GM23338 (cell line): ENCODE measurements around the gene TRIM21. TPM values are rescaled to one million over a fixed set of nuclear protein-coding genes. Genes with fewer than 3 reads are reported as not detected.

Experiments used
- ATAC-seq: fragments of 200-7000 bp; cut with Tn5 transposase; 3 replicates; pipeline ENCODE4 v1.9.1; 2020
- DNase-seq: peaks from one replicate; pipeline ENCODE4 v3.0.0-alpha.2; 2015; ENCODE audit warnings: low spot score
- H2AFZ ChIP-seq: fragments of 200-600 bp; sonication (generic); 2 replicates; pipeline ENCODE4 v1.8.0; 2016; ENCODE audit warnings: antibody characterized with exemption, mild to moderate bottlenecking, moderate library complexity
- H3F3A ChIP-seq: fragments of 200-600 bp; sonication (generic); replicated peaks from 2 replicates; pipeline ENCODE4 v1.8.0; 2017; ENCODE audit warnings: antibody characterized with exemption, mixed run types, low read depth
- H3K27ac ChIP-seq: fragments of 200-600 bp; sonication (generic); 2 replicates; pipeline ENCODE4 v1.6.1; 2016; ENCODE audit warnings: low read depth
- H3K27me3 ChIP-seq: fragments of 200-600 bp; sonication (generic); 2 replicates; pipeline ENCODE4 v1.8.0; 2016; ENCODE audit warnings: mild to moderate bottlenecking, mixed run types, moderate library complexity; ENCODE audit not compliant: insufficient read depth
- H3K36me3 ChIP-seq: fragments of 200-600 bp; sonication (generic); 2 replicates; pipeline ENCODE4 v1.8.0; 2016; ENCODE audit warnings: mild to moderate bottlenecking; ENCODE audit not compliant: insufficient read depth
- H3K4me1 ChIP-seq: fragments of 200-600 bp; sonication (generic); 2 replicates; pipeline ENCODE4 v1.8.0; 2016; ENCODE audit warnings: mild to moderate bottlenecking, moderate library complexity; ENCODE audit not compliant: insufficient read depth
- H3K4me2 ChIP-seq: fragments of 200-600 bp; sonication (generic); 2 replicates; pipeline ENCODE4 v1.7.1; 2017; ENCODE audit warnings: mixed run types
- H3K4me3 ChIP-seq: fragments of 200-600 bp; sonication (generic); 2 replicates; pipeline ENCODE4 v1.6.1; 2016; ENCODE audit warnings: mixed run types
- H3K79me2 ChIP-seq: fragments of 200-600 bp; sonication (generic); replicated peaks from 2 replicates; pipeline ENCODE4 v1.8.0; 2017; ENCODE audit warnings: mild to moderate bottlenecking; ENCODE audit not compliant: insufficient read depth
- H3K9me2 ChIP-seq: fragments of 200-600 bp; sonication (generic); 2 replicates; pipeline ENCODE4 v1.8.0; 2017; ENCODE audit not compliant: insufficient read depth
- H4K20me1 ChIP-seq: fragments of 200-600 bp; sonication (generic); replicated peaks from 2 replicates; pipeline ENCODE4 v1.8.0; 2017; ENCODE audit warnings: mild to moderate bottlenecking; ENCODE audit not compliant: insufficient read depth
- H3K27ac Mint-ChIP-seq: 2 replicates; pipeline ENCODE4 v1.8.0; 2020; ENCODE audit warnings: inconsistent platforms, mild to moderate bottlenecking, moderate library complexity, mixed read lengths
- H3K27me3 Mint-ChIP-seq: 3 replicates; pipeline ENCODE4 v1.8.0; 2022; ENCODE audit warnings: low read depth, mild to moderate bottlenecking, moderate library complexity, mixed read lengths, inconsistent platforms; ENCODE audit not compliant: insufficient read depth, poor library complexity
- H3K36me3 Mint-ChIP-seq: 3 replicates; pipeline ENCODE4 v1.8.0; 2021; ENCODE audit warnings: low read depth, mild to moderate bottlenecking, inconsistent platforms, moderate library complexity, mixed read lengths
- H3K4me1 Mint-ChIP-seq: 3 replicates; pipeline ENCODE4 v1.8.0; 2020; ENCODE audit warnings: mild to moderate bottlenecking, inconsistent platforms, mixed read lengths
- H3K4me3 Mint-ChIP-seq: 3 replicates; pipeline ENCODE4 v1.8.0; 2021; ENCODE audit warnings: moderate library complexity, mild to moderate bottlenecking, inconsistent platforms, mixed read lengths
- H3K9me3 Mint-ChIP-seq: 3 replicates; pipeline ENCODE4 v1.8.0; 2020; ENCODE audit warnings: moderate library complexity, mild to moderate bottlenecking, inconsistent platforms, mixed read lengths
- CREB1 ChIP-seq: fragments of 250-450 bp; sonication (Bioruptor Pico); IDR thresholded peaks from 2 replicates; pipeline ENCODE4 v1.5.0; 2020; ENCODE audit warnings: low read depth, mild to moderate bottlenecking, moderate library complexity
- EZH2 ChIP-seq: fragments of 200-600 bp; sonication (generic); IDR thresholded peaks from one replicate; pipeline ENCODE4 v1.8.0; 2017; ENCODE audit warnings: antibody characterized with exemption, mild to moderate bottlenecking, low read depth; ENCODE audit not compliant: unreplicated experiment
- EZH2phosphoT487 ChIP-seq: fragments of 200-600 bp; sonication (generic); IDR thresholded peaks from one replicate; pipeline ENCODE4 v1.8.1; 2018; ENCODE audit warnings: antibody characterized with exemption; ENCODE audit not compliant: unreplicated experiment
- JUNB ChIP-seq: IDR thresholded peaks from one replicate; pipeline ENCODE4 v1.6.1; 2016; ENCODE audit warnings: antibody characterized with exemption; ENCODE audit not compliant: unreplicated experiment
- NANOG ChIP-seq: IDR thresholded peaks from 2 replicates; pipeline ENCODE4 v1.6.1; 2016; ENCODE audit warnings: antibody characterized with exemption, borderline replicate concordance
- POLR2AphosphoS5 ChIP-seq: IDR thresholded peaks from 2 replicates; pipeline ENCODE4 v1.6.1; 2016; ENCODE audit warnings: antibody characterized with exemption, low read depth
- STAT1 ChIP-seq: IDR thresholded peaks from one replicate; pipeline ENCODE4 v1.6.1; 2016; ENCODE audit warnings: antibody characterized with exemption; ENCODE audit not compliant: unreplicated experiment
- ZNF114 ChIP-seq: fragments of 250-450 bp; sonication (Bioruptor Pico); IDR thresholded peaks from 2 replicates; pipeline ENCODE4 v1.5.0; 2020; ENCODE audit warnings: mild to moderate bottlenecking, moderate library complexity
- ZNF331 ChIP-seq: fragments of 250-450 bp; sonication (Bioruptor Pico); IDR thresholded peaks from 2 replicates; pipeline ENCODE4 v1.5.0; 2020; ENCODE audit warnings: low read depth, mild to moderate bottlenecking, moderate library complexity
- polyA plus RNA-seq: library from polyadenylated mRNA; unstranded; fragments of >200 nt; fragmentation: Nextera tagmentation; extraction: Ambion mirVana; gene quantifications from 2 replicates; pipeline ENCODE4 v1.2.1, GENCODE V29; 2016
- total RNA-seq: library from RNA; depleted of rRNA; stranded (reverse); fragments of >200 nt; shearing (Covaris generic); gene quantifications from 2 replicates; pipeline ENCODE4 v1.2.3, GENCODE V29; 2014
- TF ChIP-seq, protein P1 (sequence below), 2 experiments: fragments of 200-600 bp in 1 of 2; sonication (generic) in 1 of 2; conservative IDR thresholded peaks; 2 replicates each; pipeline versions ENCODE4 v1.5.1 to v1.6.1; 2016 to 2017; ENCODE audit warnings: antibody characterized with exemption in 2 of 2, low read depth in 2 of 2, mild to moderate bottlenecking in 2 of 2, moderate library complexity in 1 of 2
- TF ChIP-seq, protein P2 (sequence below): fragments of 250-450 bp; sonication (Bioruptor Pico); IDR thresholded peaks from 2 replicates; pipeline ENCODE4 v1.5.0; 2020; ENCODE audit warnings: mild to moderate bottlenecking, moderate library complexity
- TF ChIP-seq, protein P3 (sequence below): IDR thresholded peaks from 2 replicates; pipeline ENCODE4 v1.6.1; 2016; ENCODE audit warnings: antibody characterized with exemption
- TF ChIP-seq, protein P4 (sequence below): IDR thresholded peaks from one replicate; pipeline ENCODE4 v1.6.1; 2018; ENCODE audit warnings: antibody characterized with exemption; ENCODE audit not compliant: unreplicated experiment

TRIM21 gene
- total and polyA plus RNA-seq, 2 experiments from 2014 or later = 12.7 to 18.3 TPM

DNA sequence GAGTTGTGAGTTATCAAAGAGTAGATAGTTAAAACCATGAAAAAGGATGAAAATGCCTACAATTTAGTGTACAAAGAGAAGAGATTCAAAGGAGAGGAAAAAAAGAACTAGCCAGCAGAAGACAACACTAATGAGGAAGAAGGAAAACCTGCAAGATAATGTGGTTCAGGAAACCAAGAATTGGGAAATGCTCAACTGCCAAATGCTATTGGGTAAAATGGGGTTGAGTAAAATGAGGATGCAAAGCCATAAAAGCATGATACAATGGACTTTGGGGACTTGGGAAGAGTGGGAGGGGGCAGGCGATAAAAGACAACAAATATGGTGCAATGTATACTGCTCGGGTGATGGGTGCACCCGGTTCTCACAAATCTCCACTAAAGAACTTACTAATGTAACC is 48.0 kb upstream of the TRIM21 start:
- Histone ChIP-seq H2AFZ (no peak overlapping the region), H3K9me2 (peaks cover 12% of the 10 kb centered on the region; the same call in 1 of the 2 replicates), H3F3A (no peaks in the 10 kb centered on the region), H4K20me1 (no peaks in the 10 kb centered on the region), H3K27me3 (no peaks in the 10 kb centered on the region), H3K36me3 (no peaks in the 10 kb centered on the region), H3K79me2 (no peaks in the 10 kb centered on the region), H3K4me1 (no peaks in the 10 kb centered on the region), H3K4me3 (no peak overlapping the region), H3K27ac (no peak overlapping the region), H3K4me2 (no peak overlapping the region)
- Mint-ChIP-seq H3K9me3 (peaks cover 3% of the 10 kb centered on the region; the same call in 1 of the 3 replicates), H3K27me3 (peaks cover 2% of the 10 kb centered on the region), H3K4me1 (no peaks in the 10 kb centered on the region), H3K27ac (no peak overlapping the region), H3K36me3 (no peaks in the 10 kb centered on the region), H3K4me3 (no peak overlapping the region)
- TF ChIP-seq, protein P1, sequence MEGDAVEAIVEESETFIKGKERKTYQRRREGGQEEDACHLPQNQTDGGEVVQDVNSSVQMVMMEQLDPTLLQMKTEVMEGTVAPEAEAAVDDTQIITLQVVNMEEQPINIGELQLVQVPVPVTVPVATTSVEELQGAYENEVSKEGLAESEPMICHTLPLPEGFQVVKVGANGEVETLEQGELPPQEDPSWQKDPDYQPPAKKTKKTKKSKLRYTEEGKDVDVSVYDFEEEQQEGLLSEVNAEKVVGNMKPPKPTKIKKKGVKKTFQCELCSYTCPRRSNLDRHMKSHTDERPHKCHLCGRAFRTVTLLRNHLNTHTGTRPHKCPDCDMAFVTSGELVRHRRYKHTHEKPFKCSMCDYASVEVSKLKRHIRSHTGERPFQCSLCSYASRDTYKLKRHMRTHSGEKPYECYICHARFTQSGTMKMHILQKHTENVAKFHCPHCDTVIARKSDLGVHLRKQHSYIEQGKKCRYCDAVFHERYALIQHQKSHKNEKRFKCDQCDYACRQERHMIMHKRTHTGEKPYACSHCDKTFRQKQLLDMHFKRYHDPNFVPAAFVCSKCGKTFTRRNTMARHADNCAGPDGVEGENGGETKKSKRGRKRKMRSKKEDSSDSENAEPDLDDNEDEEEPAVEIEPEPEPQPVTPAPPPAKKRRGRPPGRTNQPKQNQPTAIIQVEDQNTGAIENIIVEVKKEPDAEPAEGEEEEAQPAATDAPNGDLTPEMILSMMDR (conservative IDR thresholded peaks at IDR 0.05; ENCODE audit: low read depth in 2 of 2) = no peak
- TF ChIP-seq ZNF114 (CRISPR knock-in tag) = no peak
- TF ChIP-seq NANOG = no peak
- TF ChIP-seq CREB1 (CRISPR knock-in tag) = no peak
- no peak for TF ChIP-seq JUNB
- TF ChIP-seq STAT1 = no peak
- TF ChIP-seq POLR2AphosphoS5 = no peak
- TF ChIP-seq, protein P2, sequence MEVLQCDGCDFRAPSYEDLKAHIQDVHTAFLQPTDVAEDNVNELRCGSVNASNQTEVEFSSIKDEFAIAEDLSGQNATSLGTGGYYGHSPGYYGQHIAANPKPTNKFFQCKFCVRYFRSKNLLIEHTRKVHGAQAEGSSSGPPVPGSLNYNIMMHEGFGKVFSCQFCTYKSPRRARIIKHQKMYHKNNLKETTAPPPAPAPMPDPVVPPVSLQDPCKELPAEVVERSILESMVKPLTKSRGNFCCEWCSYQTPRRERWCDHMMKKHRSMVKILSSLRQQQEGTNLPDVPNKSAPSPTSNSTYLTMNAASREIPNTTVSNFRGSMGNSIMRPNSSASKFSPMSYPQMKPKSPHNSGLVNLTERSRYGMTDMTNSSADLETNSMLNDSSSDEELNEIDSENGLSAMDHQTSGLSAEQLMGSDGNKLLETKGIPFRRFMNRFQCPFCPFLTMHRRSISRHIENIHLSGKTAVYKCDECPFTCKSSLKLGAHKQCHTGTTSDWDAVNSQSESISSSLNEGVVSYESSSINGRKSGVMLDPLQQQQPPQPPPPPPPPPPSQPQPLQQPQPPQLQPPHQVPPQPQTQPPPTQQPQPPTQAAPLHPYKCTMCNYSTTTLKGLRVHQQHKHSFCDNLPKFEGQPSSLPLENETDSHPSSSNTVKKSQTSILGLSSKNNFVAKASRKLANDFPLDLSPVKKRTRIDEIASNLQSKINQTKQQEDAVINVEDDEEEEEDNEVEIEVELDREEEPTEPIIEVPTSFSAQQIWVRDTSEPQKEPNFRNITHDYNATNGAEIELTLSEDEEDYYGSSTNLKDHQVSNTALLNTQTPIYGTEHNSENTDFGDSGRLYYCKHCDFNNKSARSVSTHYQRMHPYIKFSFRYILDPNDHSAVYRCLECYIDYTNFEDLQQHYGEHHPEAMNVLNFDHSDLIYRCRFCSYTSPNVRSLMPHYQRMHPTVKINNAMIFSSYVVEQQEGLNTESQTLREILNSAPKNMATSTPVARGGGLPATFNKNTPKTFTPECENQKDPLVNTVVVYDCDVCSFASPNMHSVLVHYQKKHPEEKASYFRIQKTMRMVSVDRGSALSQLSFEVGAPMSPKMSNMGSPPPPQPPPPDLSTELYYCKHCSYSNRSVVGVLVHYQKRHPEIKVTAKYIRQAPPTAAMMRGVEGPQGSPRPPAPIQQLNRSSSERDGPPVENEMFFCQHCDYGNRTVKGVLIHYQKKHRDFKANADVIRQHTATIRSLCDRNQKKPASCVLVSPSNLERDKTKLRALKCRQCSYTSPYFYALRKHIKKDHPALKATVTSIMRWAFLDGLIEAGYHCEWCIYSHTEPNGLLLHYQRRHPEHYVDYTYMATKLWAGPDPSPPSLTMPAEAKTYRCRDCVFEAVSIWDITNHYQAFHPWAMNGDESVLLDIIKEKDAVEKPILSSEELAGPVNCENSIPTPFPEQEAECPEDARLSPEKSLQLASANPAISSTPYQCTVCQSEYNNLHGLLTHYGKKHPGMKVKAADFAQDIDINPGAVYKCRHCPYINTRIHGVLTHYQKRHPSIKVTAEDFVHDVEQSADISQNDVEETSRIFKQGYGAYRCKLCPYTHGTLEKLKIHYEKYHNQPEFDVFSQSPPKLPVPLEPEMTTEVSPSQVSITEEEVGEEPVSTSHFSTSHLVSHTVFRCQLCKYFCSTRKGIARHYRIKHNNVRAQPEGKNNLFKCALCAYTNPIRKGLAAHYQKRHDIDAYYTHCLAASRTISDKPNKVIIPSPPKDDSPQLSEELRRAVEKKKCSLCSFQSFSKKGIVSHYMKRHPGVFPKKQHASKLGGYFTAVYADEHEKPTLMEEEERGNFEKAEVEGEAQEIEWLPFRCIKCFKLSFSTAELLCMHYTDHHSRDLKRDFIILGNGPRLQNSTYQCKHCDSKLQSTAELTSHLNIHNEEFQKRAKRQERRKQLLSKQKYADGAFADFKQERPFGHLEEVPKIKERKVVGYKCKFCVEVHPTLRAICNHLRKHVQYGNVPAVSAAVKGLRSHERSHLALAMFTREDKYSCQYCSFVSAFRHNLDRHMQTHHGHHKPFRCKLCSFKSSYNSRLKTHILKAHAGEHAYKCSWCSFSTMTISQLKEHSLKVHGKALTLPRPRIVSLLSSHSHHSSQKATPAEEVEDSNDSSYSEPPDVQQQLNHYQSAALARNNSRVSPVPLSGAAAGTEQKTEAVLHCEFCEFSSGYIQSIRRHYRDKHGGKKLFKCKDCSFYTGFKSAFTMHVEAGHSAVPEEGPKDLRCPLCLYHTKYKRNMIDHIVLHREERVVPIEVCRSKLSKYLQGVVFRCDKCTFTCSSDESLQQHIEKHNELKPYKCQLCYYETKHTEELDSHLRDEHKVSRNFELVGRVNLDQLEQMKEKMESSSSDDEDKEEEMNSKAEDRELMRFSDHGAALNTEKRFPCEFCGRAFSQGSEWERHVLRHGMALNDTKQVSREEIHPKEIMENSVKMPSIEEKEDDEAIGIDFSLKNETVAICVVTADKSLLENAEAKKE (CRISPR knock-in tag) = no peak
- TF ChIP-seq, protein P3, sequence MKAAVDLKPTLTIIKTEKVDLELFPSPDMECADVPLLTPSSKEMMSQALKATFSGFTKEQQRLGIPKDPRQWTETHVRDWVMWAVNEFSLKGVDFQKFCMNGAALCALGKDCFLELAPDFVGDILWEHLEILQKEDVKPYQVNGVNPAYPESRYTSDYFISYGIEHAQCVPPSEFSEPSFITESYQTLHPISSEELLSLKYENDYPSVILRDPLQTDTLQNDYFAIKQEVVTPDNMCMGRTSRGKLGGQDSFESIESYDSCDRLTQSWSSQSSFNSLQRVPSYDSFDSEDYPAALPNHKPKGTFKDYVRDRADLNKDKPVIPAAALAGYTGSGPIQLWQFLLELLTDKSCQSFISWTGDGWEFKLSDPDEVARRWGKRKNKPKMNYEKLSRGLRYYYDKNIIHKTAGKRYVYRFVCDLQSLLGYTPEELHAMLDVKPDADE = no peak
- no peak for TF ChIP-seq EZH2phosphoT487
- TF ChIP-seq EZH2 = no peak
- TF ChIP-seq, protein P4, sequence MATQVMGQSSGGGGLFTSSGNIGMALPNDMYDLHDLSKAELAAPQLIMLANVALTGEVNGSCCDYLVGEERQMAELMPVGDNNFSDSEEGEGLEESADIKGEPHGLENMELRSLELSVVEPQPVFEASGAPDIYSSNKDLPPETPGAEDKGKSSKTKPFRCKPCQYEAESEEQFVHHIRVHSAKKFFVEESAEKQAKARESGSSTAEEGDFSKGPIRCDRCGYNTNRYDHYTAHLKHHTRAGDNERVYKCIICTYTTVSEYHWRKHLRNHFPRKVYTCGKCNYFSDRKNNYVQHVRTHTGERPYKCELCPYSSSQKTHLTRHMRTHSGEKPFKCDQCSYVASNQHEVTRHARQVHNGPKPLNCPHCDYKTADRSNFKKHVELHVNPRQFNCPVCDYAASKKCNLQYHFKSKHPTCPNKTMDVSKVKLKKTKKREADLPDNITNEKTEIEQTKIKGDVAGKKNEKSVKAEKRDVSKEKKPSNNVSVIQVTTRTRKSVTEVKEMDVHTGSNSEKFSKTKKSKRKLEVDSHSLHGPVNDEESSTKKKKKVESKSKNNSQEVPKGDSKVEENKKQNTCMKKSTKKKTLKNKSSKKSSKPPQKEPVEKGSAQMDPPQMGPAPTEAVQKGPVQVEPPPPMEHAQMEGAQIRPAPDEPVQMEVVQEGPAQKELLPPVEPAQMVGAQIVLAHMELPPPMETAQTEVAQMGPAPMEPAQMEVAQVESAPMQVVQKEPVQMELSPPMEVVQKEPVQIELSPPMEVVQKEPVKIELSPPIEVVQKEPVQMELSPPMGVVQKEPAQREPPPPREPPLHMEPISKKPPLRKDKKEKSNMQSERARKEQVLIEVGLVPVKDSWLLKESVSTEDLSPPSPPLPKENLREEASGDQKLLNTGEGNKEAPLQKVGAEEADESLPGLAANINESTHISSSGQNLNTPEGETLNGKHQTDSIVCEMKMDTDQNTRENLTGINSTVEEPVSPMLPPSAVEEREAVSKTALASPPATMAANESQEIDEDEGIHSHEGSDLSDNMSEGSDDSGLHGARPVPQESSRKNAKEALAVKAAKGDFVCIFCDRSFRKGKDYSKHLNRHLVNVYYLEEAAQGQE = no peak
- no peak for TF ChIP-seq ZNF331 (CRISPR knock-in tag)
- ATAC-seq (no peak), DNase-seq (no peak)
